ENCODE results near the gene TAPBP. TPM values are rescaled to one million over a fixed set of nuclear protein-coding genes. Genes with fewer than 3 reads are reported as not detected.

The TAPBP gene
- total RNA-seq, 4 donors from 2014 or later = 71.2 to 91.8 (median 89.7) TPM

GRCh38 chr6:33249732-33250630 is 63.9 kb downstream of the TAPBP start:
- Histone ChIP-seq H3K4me1 (peaks cover 0 to 29% (median 17%) of the 10 kb centered on the region in 4 donors), H3K27me3 (no peaks in the 10 kb centered on the region), H3K9me3 (no peaks in the 10 kb centered on the region), H3K36me3 (peaks cover 0 to 19% (median 0%) of the 10 kb centered on the region in 3 donors), H3K4me3 (peak overlapping the region; percentile 42 to 68 (median 46)), H3K27ac (peak overlapping the region; percentile 78 to 98 (median 93))
- TF ChIP-seq POLR2A (IDR thresholded peaks at IDR 0.05) (no peak), EP300 (IDR thresholded peaks at IDR 0.05) (no peak), CTCF (IDR thresholded peaks at IDR 0.05) (no peak)
- DNase-seq (ENCODE audit: low spot score in 2 of 2) = no peak
- 13 to 20% methylated on average over 15 of the region's 15 CpGs for WGBS, 2 donors

Other genes starting within 250 kb of the TAPBP start
- 100 to 1,000 TPM in 2 of 4 donors, 10 to 100 TPM in 2; 39.8 to 179 (median 109) TPM for gene HLA-DPA1, start 240.4 kb downstream of the TAPBP start, total RNA-seq
- gene HLA-DPB1, start 238.1 kb downstream of the TAPBP start, total RNA-seq = 100 to 1,000 TPM in 1 of 4 donors, 10 to 100 TPM in 3; 56.5 to 121 (median 76.4) TPM
- 1 to 10 TPM; 1.5 to 4.3 (median 2.9) TPM for gene COL11A2, start 121.6 kb downstream of the TAPBP start, total RNA-seq
- 10 to 100 TPM; 34.3 to 64.7 (median 43.9) TPM for gene RXRB, start 113.4 kb downstream of the TAPBP start, total RNA-seq
- 10 to 100 TPM; 45.4 to 61.3 (median 58.1) TPM for gene SLC39A7, start 113.2 kb downstream of the TAPBP start, total RNA-seq
- 10 to 100 TPM; 10.0 to 33.9 (median 19.1) TPM for gene HSD17B8, start 109.4 kb downstream of the TAPBP start, total RNA-seq
- gene RING1, start 105.6 kb downstream of the TAPBP start, total RNA-seq = 10 to 100 TPM; 16.1 to 25.2 (median 21.6) TPM
- gene VPS52, start 42.2 kb downstream of the TAPBP start, total RNA-seq = 10 to 100 TPM; 37.7 to 46.5 (median 45.2) TPM
- 1,000 to 10,000 TPM; 2,115 to 2,529 (median 2,306) TPM for gene RPS18, start 42.0 kb downstream of the TAPBP start, total RNA-seq
- 10 to 100 TPM in 3 of 4 donors, 1 to 10 TPM in 1; 7.5 to 30.4 (median 17.7) TPM for gene B3GALT4, start 37.0 kb downstream of the TAPBP start, total RNA-seq
- 10 to 100 TPM; 46.5 to 88.4 (median 69.1) TPM for gene WDR46, start 24.8 kb downstream of the TAPBP start, total RNA-seq
- gene PFDN6, start 24.5 kb downstream of the TAPBP start, total RNA-seq = 10 to 100 TPM; 12.4 to 48.7 (median 21.0) TPM
- 10 to 100 TPM; 33.1 to 49.8 (median 43.7) TPM for gene RGL2, start 15.1 kb downstream of the TAPBP start, total RNA-seq
- gene ZBTB22, start 3.7 kb upstream of the TAPBP start, total RNA-seq = 10 to 100 TPM; 13.8 to 21.6 (median 17.5) TPM
- 10 to 100 TPM; 24.9 to 45.4 (median 36.6) TPM for gene DAXX, start 8.9 kb upstream of the TAPBP start, total RNA-seq
- 1 to 10 TPM in 3 of 4 donors, under 1 TPM in 1; 0.42 to 3.6 (median 2.1) TPM for gene KIFC1, start 77.7 kb upstream of the TAPBP start, total RNA-seq
- 100 to 1,000 TPM in 1 of 4 donors, 10 to 100 TPM in 3; 63.3 to 101 (median 83.3) TPM for gene PHF1, start 96.9 kb upstream of the TAPBP start, total RNA-seq
- 100 to 1,000 TPM; 110 to 161 (median 154) TPM for gene CUTA, start 104.0 kb upstream of the TAPBP start, total RNA-seq
- gene SYNGAP1, start 106.0 kb upstream of the TAPBP start, total RNA-seq = 10 to 100 TPM; 13.0 to 29.7 (median 19.2) TPM
- gene ZBTB9, start 140.5 kb upstream of the TAPBP start, total RNA-seq = 1 to 10 TPM; 3.1 to 3.7 (median 3.4) TPM

All from tibial nerve (tissue), 4 donors.